ENCODE results near the gene MTREX. TPM values are rescaled to one million over a fixed set of nuclear protein-coding genes. Genes with fewer than 3 reads are reported as not detected.

The MTREX gene
- polyA plus RNA-seq, 3 donors = 10.2 to 14.4 (median 12.2) TPM

GRCh38 chr5:55446640-55447351 is 139.0 kb downstream of the MTREX start:
- Histone ChIP-seq H2AFZ (ENCODE audit: insufficient read depth, low read depth, low read length, poor library complexity, severe bottlenecking) (no peak overlapping the region), H3K79me2 (ENCODE audit: insufficient read depth, low read length) (no peaks in the 10 kb centered on the region), H3K4me3 (replicated peaks in 1 of 3; ENCODE audit: low read depth in 2 of 3, low read length in 3 of 3) (no peak overlapping the region), H3K9me3 (replicated peaks in 1 of 2; ENCODE audit: control insufficient read depth in 1 of 2, insufficient read depth in 1 of 2, low read length in 2 of 2) (no peaks in the 10 kb centered on the region), H3K4me1 (ENCODE audit: control insufficient read depth in 1 of 2, insufficient read depth in 2 of 2, low read length in 2 of 2) (no peaks in the 10 kb centered on the region), H4K20me1 (ENCODE audit: insufficient read depth, low read length) (no peaks in the 10 kb centered on the region), H3K4me2 (replicated peaks; ENCODE audit: extremely low read depth, low read length, poor library complexity, severe bottlenecking) (no peak overlapping the region), H3K9ac (ENCODE audit: insufficient read depth, low read length, poor library complexity, severe bottlenecking) (no peak overlapping the region), H3K27ac (ENCODE audit: low read depth in 1 of 2, low read length in 2 of 2) (no peak overlapping the region), H3K36me3 (replicated peaks in 1 of 2; ENCODE audit: control insufficient read depth in 1 of 2, insufficient read depth in 2 of 2, low read length in 2 of 2) (no peaks in the 10 kb centered on the region), H3K27me3 (ENCODE audit: control insufficient read depth in 2 of 2, insufficient read depth in 2 of 2, low read length in 2 of 2) (no peaks in the 10 kb centered on the region)
- H3K4me3 Mint-ChIP-seq = no peak overlapping the region
- no peaks in the 10 kb centered on the region for H3K4me1 Mint-ChIP-seq
- intact Hi-C loops (cut with micrococcal nuclease) = no loop called here
- no peaks in the 10 kb centered on the region for H3K36me3 Mint-ChIP-seq
- no peak overlapping the region for H3K27ac Mint-ChIP-seq
- TF ChIP-seq, protein P1, sequence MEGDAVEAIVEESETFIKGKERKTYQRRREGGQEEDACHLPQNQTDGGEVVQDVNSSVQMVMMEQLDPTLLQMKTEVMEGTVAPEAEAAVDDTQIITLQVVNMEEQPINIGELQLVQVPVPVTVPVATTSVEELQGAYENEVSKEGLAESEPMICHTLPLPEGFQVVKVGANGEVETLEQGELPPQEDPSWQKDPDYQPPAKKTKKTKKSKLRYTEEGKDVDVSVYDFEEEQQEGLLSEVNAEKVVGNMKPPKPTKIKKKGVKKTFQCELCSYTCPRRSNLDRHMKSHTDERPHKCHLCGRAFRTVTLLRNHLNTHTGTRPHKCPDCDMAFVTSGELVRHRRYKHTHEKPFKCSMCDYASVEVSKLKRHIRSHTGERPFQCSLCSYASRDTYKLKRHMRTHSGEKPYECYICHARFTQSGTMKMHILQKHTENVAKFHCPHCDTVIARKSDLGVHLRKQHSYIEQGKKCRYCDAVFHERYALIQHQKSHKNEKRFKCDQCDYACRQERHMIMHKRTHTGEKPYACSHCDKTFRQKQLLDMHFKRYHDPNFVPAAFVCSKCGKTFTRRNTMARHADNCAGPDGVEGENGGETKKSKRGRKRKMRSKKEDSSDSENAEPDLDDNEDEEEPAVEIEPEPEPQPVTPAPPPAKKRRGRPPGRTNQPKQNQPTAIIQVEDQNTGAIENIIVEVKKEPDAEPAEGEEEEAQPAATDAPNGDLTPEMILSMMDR (IDR thresholded peaks at IDR 0.05) = no peak
- no peak for DNase-seq
- 97% methylated on average over 4 of the region's 8 CpGs for WGBS (ENCODE audit: insufficient coverage)
- H3K9me3 Mint-ChIP-seq = peaks cover 0 to 4% (median 0%) of the 10 kb centered on the region in 7 donors
- H3K27me3 Mint-ChIP-seq (ENCODE audit: low read depth in 3 of 3) = peaks cover 1 to 4% (median 2%) of the 10 kb centered on the region in 3 donors

- H3K36me3 ChIP-seq (replicated peaks in 1 of 2; ENCODE audit: control insufficient read depth in 1 of 2, insufficient read depth in 2 of 2, low read length in 2 of 2) = no peaks in the 10 kb centered on the region
- intact Hi-C loops (cut with micrococcal nuclease) = no loop called here
- peaks cover 2% of the 10 kb centered on the region for H3K4me1 Mint-ChIP-seq
- no peaks in the 10 kb centered on the region for H3K27me3 ChIP-seq (ENCODE audit: control insufficient read depth in 2 of 2, insufficient read depth in 2 of 2, low read length in 2 of 2)
- H3K4me3 Mint-ChIP-seq = no peak overlapping the region
- no peak overlapping the region for H3K27ac ChIP-seq (ENCODE audit: low read depth in 1 of 2, low read length in 2 of 2)
- peaks cover 0 to 4% (median 3%) of the 10 kb centered on the region in 3 donors for H3K27me3 Mint-ChIP-seq (ENCODE audit: low read depth in 3 of 3)
- no peak for DNase-seq
- H3K9ac ChIP-seq (ENCODE audit: insufficient read depth, low read length, poor library complexity, severe bottlenecking) = no peak overlapping the region
- H3K36me3 Mint-ChIP-seq = no peaks in the 10 kb centered on the region
- 100% methylated on average over 1 of the region's 4 CpGs for WGBS (ENCODE audit: insufficient coverage)
- TF ChIP-seq, protein P1 (IDR thresholded peaks at IDR 0.05) = no peak
- no peak overlapping the region for H3K4me3 ChIP-seq (replicated peaks in 1 of 3; ENCODE audit: low read depth in 2 of 3, low read length in 3 of 3)
- H3K9me3 ChIP-seq (replicated peaks in 1 of 2; ENCODE audit: control insufficient read depth in 1 of 2, insufficient read depth in 1 of 2, low read length in 2 of 2) = no peaks in the 10 kb centered on the region
- no peak overlapping the region for H2AFZ ChIP-seq (ENCODE audit: insufficient read depth, low read depth, low read length, poor library complexity, severe bottlenecking)
- no peak overlapping the region for H3K27ac Mint-ChIP-seq
- no peaks in the 10 kb centered on the region for H3K79me2 ChIP-seq (ENCODE audit: insufficient read depth, low read length)
- H3K9me3 Mint-ChIP-seq = peaks cover 0 to 4% (median 0%) of the 10 kb centered on the region in 7 donors
- H3K4me1 ChIP-seq (ENCODE audit: control insufficient read depth in 1 of 2, insufficient read depth in 2 of 2, low read length in 2 of 2) = no peaks in the 10 kb centered on the region
- H4K20me1 ChIP-seq (ENCODE audit: insufficient read depth, low read length) = no peaks in the 10 kb centered on the region
- H3K4me2 ChIP-seq (replicated peaks; ENCODE audit: extremely low read depth, low read length, poor library complexity, severe bottlenecking) = no peak overlapping the region
These were observed 142.4 kb downstream of the MTREX start for GRCh38 chr5:55450050-55450765.
